GM21825 (cell line): ENCODE measurements around the gene ANKRD13D.

Experiments
- ATAC-seq: cut with Tn5 transposase; IDR thresholded peaks from one replicate; pipeline ENCODE4 v1.9.1; 2021; ENCODE audit warnings: mild to moderate bottlenecking, moderate library complexity; ENCODE audit not compliant: unreplicated experiment

Gene ANKRD13D

DNA sequence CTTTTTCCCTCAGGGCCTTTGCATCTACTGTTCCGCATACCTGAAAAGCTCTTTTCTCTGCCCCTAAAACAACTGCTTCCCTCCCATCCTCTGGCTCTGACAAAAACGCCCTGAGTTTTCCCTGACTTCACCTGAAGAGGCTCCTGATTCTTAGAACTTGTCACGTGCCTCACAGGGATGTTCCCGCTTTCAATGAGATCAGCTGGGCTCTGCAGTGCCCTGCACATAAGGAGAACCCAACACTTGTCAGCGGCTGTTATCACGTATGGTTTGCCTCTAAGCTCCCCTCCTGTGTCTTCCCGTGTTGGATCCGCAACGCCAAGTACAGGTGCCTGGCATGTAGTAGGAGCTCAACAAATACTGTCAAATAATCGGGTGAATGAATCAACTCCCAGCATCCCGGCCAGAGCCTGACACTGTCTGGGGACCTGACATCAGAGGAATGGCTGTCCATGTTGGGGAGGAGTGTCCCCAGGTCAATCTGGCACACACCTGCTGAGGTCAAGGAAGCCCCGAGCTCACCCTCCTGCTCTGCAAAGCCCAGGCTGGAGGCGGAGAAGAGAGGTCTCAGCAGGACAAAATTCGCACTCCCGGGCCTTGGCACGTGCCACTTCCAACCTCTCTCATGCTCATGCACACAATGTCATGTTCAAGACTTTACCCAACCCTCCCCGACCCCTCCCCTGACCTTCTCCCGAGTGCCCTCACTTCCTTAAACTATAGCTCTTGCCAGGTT is 27.0 kb upstream of the ANKRD13D start:
- ATAC-seq: no peak

DNA sequence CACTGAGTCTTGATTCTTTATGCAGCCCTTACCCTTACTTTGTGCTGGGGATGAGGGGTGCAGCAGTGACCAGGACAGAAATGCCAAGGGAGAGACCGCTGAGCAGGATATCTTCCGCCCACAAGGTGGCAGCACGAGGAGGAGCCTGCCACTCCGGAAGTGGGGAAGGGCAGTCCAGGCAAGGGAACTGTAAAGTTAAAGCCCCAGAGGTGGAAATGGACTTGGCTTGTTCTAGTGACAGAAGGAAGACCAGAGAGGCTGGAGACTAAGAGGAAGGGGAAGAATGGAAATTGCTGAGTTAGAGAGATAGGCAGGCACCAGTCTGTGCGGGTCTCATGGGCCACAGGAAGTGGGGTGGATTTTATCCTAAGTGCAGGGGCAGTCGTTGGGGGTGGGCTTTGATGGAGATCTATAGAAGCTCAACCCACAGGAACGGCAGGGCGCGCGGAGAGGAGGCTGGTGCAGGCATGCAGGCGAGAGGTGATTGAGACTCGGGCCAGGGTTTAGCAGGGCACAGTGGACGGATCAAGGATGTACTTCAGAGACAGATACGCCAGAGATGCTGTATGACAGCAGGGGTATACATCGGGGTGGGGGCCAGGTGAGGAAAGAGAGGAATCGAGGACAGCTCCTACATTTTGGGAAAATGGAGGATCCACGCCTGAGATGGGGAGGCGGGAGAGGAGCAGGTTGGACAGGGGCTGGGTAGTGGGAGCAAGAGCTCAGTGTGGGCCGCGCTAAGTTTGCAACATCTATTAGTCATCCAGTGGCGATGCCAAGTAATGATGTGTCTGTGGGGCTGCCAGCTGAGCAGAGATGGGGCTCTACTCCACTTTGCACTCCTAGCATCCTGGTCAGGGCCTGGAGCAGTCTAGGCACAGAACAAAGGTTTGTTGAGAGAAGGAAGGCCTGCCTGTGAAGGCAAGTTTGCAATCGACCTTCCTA is 26.1 kb upstream of the ANKRD13D start:
- no peak for ATAC-seq

DNA sequence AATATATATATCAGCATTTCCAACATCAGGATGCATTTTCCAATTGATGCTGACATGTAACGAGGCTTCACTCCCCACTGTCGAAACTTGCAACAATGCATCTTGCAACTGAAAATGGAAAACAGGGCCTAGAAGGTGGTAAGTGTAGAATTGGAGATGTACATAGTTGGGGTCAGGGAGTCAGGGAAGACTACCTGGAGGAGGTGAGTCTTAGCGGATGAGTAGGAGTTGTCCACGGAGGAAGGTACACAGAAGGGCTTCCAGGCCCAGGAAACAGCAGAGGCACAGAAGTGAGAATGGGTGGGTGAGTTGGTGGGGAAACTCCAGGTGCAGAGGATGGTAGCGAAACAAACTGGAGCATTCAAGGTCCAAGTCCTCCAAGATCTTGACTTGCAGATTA is 24.8 kb upstream of the ANKRD13D start:
- no peak for ATAC-seq

DNA sequence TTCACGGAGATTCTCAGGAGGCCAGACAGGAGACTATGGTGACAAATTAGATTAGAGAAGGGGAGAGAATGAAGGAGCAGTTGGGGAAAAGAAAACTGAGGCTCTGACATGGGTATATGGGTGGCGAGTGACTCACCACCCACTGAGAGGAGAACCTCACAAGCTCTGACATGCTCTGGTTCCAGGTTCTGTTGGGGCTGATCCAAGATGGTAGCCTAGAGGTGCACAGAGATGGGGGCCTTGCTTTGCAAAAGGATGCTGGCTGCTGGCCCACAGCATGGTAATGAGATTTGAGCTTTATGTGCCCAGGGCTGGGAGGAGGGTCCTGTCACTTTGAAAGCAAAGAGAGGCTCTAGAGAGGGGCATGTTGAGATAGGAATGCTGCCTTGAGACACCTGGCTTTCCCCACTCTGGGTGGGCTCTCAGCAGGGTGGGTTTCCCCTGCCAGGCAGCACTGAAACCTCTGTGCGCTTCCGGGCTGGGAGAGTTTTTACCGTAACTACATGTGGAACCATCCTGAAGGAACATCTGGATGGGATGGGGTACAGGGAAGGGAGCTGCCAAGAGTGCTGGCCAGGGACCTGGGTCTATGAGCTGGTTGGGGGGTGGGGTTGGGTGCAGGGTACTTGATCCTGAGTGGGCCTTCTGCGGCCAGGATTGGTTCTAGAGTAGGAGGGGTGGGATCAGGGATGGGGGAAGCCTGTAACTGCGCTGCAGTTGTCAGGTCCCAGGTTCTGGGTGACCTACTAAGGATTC is 24.0 kb upstream of the ANKRD13D start:
- no peak for ATAC-seq

DNA sequence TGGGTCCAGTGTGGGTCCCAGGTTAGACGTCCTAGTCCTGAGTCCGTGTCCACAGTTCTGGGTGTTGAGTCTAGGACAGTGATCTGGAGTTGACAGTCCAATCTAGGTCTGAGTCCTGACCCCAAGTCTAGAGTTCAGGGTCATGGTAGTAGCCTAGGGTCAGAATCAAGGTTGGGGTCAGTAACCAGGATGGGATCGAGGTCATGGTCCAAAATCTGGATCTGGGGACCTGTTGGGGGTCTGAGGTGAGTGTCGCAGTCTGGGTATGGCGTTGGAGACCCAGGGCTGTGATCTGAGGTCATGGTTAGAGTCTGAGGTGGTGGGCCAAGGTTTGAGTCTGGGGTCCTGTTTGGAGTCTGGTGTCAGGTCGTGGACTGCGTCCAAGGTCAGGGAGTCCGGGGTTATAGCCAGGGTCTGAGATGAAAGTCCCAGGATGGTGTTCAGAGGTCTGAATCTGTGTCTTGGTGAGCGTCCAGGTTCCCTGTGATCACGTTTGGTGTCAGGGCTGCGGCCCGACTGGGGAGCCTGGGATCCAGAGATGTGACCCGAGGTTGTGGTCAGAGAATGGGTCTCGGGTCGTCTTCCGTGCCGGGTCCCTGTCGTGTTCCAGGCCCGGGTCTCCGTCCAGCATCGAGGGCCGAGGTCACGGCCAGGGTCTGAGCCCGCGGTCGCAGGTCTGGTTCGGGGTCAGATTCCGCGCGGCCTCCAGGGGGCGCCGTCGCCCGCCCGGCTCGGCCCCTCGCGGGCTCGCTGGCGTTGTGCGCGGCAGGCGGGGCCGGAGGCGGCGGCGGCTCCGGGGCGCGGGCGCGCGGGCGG is 23.3 kb upstream of the ANKRD13D start:
- no peak for ATAC-seq

DNA sequence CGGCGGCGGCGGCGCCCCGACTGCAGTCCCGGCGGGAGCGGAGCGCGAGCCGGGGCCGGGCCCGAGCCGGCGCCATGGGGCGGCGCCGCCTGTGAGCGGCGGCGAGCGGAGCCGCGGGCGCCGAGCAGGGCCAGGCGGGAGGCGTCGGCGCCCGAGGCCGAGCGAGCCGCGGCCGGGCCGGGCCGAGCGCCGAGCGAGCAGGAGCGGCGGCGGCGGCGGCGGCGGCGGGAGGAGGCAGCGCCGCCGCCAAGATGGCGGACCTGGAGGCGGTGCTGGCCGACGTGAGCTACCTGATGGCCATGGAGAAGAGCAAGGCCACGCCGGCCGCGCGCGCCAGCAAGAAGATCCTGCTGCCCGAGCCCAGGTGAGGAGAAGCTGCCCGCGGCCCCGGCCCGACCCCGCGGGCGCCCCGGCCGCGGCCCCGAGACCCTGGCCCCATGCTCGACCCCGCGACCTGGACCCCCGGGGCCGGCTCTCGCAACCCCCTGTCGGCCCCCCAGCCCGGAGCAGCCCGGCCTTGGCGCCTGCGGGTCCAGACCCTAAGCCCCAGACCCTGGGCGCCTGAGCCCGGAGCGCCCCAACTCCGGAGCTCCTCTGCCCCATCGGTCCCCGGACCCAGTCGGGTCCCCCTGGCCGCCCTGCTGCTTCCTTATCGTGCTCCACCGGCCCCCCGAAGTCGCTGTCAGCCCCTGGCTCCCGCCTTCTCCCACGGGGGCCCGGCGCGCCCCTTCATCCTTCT is 22.5 kb upstream of the ANKRD13D start, which contains the start of gene GRK2:
Gene GRK2 (plus strand): TSS at position 25 of the 739 bp plus-strand sequence. CDS start 227 bp downstream, at position 252.
- no peak for ATAC-seq

DNA sequence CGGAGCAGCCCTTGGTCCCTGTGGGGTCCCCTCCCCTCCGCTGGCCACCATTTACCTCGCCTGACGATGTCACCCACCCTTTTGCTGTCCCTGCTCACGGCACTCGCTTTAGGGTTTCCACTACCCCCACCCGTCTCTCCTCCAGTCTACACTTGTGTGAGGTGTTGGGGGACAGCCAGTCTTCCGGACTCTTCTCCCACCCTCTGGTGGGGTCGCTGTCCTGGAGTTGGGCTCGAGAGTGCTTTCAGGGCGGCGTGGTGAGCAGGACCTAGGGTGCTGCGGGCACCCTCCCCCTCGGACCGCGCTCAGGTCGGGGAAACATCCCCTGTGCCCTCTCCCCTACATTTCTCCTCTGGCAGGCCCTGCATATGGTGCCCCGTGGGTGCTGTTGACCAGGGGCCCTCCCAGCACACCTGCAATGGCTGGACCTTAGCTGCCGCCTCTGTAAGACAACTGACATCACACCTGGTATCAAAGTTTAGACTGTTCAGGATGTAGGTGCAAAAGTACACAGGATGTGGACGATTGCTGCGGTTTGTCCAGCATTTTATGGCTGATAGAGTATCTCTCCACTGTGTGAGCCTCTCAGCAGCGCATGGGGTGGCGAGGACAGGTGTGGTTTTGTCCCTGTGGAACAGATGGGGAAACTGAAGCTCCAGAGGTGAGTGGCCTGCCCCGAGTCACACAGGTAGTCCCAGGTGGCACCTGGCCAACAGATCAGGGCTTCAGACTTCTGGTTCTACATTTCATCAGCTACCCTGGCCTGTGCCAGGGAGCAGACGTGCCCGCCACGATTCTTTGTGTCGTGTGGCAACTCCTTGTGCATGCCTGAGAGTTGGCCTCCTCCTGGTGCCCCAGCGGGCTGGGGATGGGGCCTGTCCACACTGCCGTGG is 21.7 kb upstream of the ANKRD13D start:
- ATAC-seq: no peak

DNA sequence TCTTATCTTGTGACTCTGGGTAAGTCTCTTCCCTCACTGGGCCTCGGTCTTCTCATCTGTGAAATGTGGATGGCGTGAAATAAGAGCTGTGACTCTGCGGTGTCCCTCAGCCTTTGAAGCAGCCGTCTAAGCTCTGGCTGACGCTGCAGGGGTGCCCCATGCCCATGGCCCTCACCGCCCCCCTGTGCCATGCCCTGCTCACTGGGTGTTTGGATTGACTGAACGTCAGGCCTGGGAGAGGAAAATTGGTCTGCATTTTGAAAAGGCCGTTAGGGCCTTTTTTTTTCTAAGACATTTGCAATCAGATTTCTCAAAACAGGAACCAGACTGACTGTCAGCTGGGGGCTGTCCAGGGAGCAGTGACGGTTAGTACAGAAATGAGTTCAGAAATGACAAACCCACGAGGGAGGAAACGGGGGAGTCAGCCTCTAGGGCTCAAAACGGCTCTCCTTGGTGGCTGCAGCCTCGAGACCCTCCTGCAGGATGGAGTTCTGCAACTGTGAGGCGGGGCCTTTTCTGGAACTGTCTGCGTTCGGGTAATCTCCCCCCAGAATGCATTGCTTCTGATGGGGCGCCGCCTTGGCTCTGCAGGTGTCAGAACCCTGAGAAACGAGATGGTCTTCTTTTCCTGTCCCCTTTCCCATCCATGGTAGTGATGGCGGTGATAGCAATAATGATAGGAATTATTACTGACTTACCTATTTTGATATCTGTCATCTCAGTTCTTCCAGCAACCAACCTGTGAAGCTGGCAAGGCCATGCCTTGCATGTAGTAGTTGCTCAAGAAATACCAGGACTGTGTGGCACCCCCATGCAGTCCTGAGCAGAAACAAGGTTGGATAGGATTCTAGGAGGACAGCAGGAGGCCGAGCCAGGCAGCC is 20.8 kb upstream of the ANKRD13D start:
- no peak for ATAC-seq

DNA sequence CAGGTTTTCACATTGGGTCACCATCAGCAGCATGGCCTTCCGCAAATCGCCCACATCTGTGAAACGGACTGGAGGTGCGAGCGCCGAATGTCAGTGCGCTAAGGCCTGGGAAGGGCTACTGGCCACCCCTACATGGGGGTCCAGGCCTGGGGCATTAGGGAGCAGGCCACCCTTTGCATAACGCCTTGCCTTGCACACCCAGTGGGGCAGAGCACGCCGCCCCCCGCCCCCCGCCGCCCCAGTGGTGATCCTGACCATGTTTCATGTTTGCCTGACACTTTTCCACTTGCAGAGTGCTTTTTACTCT is 20.2 kb upstream of the ANKRD13D start:
- ATAC-seq: no peak

DNA sequence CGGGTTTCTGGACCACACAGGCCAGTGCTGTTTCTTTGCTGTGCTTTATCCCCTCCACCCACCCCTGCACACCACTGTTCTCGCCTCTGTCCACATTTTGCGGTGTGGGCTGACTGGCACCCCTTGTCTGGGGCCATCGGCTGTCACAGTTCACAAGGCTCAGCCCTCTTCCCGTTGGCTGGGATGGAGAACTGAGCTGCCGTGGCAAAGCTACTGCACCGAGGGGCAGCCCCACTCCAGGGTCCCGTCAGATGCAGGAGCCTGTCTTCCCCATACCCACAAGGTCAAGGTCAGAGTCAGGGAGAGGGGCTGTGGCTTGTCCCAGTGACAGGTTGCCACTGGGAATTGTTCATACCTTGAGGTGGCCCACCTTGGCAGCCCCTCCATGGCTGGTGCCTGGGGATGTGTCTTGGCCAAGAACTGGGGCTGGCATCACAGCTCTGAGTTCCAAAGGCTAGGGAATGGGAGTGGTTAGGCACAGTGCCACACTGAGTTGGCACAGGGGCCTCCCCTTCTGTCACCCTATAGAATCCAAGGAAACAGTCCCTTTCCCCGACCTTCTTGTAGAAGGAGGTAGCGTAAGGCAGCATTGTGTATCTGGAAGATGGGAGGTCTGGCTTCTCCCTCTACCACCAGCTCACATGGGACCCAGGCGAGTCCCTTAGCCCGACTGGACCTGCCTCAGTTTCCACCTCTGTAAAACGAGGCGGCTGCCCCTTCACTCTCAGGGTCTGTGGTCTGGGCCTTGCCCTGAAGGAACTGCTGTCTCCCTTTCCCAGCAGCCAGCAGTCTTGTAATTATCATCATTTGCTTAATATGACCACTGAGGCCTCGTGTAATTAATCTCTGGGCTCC is 19.5 kb upstream of the ANKRD13D start:
- no peak for ATAC-seq

DNA sequence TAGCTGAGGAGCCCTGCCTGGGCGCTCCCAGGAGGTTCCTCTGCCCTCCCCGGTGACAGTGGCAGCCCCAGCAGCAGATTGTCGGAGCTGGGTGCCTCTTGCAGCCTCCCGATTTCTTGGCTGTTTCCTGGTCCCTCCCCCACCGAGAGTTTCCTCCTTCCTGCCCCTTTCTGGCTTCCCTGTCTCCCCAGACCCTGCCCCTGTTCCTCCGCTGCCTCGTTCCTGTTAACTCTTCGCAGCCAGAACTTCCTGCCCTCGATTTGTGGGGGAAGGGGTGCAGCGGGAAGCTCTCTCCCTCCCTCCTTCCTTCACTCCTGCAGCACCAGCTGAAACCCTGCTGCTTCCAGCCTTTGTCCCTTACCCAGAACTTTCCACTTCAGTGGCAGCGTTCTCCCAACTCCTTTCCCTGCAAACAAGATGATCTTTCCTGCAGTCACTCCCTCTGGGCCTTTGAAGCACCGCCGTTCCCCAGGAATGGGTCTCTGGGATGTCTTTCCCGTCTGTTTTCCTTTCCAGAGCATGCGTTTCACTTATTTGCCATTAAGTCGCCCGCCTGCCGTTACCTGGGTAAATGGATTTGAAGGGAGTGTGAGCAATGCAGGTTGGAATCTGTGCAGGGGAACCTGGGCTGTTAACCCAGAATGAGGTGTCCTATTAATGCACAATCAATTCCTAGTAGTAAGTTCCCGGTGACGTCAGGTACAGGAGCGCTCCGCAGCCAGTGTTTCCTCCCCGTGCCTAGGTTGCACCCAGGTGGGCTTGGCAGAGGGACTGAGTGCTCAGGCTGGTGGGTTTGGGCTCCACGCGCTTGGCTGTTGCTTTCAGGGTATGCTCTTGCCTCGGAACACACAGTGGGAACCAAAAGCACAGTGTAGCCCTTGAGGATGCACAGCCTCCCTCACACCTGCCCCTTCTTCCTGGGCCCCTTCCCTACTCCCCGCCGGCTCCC is 18.6 kb upstream of the ANKRD13D start:
- no peak for ATAC-seq

DNA sequence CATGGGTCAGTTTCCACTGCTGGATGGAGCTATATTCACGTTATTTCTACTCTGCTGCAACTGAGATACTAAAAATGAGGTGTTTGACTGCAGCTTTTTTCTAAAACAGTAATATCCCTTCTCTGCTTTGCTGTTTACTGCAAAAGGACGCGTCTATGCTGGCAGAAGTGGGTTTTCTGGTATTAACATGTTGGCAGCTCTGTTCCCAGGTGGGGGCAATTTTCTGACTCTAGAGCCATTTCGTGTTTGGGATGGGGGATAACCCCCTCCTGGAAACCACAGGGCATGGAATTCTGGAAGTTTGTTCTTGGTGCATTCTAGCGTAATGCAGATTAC is 17.9 kb upstream of the ANKRD13D start:
- ATAC-seq: no peak

DNA sequence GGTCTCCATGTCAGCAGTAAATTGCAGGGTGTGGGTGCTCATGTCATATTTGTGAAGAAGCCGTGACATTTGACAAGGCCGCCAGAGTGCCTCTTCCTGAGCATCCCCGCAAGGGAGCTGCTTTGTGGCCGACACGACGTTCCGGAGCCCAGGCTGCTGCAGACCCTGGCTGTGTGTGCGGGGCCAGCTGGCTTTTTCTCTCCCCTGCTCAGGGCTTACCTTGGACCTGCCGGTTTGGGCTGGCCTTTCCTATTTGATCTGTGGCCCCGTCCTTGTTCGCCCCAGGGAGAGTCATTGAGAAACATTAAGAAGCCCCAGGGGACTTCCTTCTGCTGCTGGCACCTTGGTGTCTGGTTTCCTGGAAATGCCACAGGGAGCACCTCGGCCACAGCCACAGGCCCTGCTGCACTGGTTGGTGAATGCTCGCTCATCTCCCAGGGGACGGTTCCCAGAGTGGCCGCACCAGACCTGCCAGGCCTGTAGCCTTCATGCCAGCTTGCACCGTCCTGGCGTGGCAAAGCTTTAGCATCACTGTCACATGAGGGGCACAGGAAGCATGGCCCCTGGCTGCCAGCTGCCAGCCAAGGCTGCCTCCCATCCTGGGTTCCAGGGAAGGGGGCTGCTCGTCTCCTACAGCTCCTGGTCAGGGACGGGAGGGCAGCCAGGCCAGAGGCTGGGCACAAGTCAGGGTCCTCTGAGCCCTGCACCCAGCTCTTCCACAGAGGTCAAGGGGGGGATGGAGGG is 17.4 kb upstream of the ANKRD13D start:
- no peak for ATAC-seq

DNA sequence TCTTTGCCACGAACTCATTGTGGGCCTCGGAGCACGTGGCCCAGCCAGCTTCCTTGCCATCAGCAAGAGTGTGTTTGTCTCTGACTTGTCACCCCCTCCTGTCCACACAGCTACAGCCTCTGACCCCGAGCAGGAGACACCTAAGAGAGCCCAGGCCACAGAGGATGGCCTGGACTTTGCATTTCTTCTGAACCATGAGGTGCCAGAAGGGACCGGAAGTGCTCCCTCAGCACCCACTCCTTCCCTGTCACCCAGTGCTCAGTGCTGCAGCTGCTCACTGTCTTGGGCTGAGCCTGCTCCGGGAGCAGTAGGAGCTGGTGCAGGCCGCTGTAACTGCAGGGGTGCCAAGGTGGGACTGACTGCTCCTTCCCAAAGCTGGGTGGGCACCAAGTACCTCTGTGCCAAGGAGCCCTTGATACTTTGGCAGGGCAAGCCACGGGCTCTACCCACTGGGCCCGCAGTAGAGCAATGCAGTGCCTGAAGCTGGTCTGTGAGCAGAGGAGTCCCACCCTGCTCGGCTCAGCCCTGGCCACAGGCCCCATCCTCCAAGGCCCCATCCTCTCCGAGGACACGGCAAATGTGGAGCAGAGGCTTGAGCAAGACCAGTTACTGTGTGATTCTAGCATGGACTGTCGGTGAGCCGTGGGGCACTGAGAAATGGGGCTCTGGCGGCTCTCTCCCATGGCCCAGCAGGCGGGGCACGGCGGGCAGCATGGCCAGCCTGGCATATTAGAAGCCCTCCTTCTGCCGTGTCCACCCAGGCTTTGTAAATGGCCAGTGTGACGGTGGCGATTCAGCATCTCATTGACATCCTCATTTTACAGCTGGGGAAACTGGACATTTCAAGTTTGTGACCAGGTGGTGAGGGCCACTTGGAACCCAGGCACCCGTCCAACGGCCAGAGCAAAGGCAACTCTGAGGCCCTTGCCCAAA is 16.5 kb upstream of the ANKRD13D start:
- no peak for ATAC-seq
